Lower lobe of right lung (tissue), 2 donors: Measurements from ENCODE around the gene CT55. TPM values are rescaled to one million over a fixed set of nuclear protein-coding genes. Genes with fewer than 3 reads are reported as not detected.
"Not testable (repeated sequence)": the region's sequence is repeated elsewhere in the genome, so short reads cannot be mapped to it uniquely, and the experiment has no call there.

ENCODE experiments used
- ATAC-seq, 2 donors: fragments of 200-7000 bp; cut with Tn5 transposase; one replicate each; pipeline ENCODE4 v1.9.1; 2020 to 2022; ENCODE audit warnings: mild to moderate bottlenecking in 2 of 2, moderate library complexity in 2 of 2
- DNase-seq: peaks from one replicate; pipeline ENCODE4 v3.0.0-alpha.2; 2020
- H3K27ac ChIP-seq: fragments of 200-600 bp; one replicate; pipeline ENCODE4 v1.8.0; 2022
- H3K27me3 ChIP-seq: fragments of 200-600 bp; one replicate; pipeline ENCODE4 v1.8.0; 2022; ENCODE audit warnings: low read depth
- H3K36me3 ChIP-seq: fragments of 200-600 bp; one replicate; pipeline ENCODE4 v1.8.0; 2022; ENCODE audit warnings: mild to moderate bottlenecking
- H3K4me1 ChIP-seq: fragments of 200-600 bp; one replicate; pipeline ENCODE4 v1.8.0; 2022
- H3K4me3 ChIP-seq: fragments of 200-600 bp; one replicate; pipeline ENCODE4 v1.8.0; 2022; ENCODE audit warnings: mild to moderate bottlenecking
- H3K9me3 ChIP-seq: fragments of 200-600 bp; one replicate; pipeline ENCODE4 v1.8.0; 2022
- CTCF ChIP-seq: fragments of 200-600 bp; IDR thresholded peaks from one replicate; pipeline ENCODE4 v1.8.0; 2022; ENCODE audit warnings: antibody characterized with exemption, mild to moderate bottlenecking
- intact Hi-C: fragments of 100-400 bp; cut with DNase I; formaldehyde crosslinking; loops from one replicate; pipeline ENCODE4 v1.11.0; 2022
- total RNA-seq: library from RNA; stranded (reverse); fragmentation: NEBNext Ultra II Directional; extraction: Animal tissue kit (Norgen Biotek cat#: 25700); gene quantifications from one replicate; pipeline ENCODE4 v1.2.1, GENCODE V29; 2021
- donor health status: DM: no; HTN: yes; CAD: no; lungs with severe emphysema.

Gene CT55
- total RNA-seq, 1 donor from 2014 or later = not detected

- no peak for DNase-seq
- no peaks in the 10 kb centered on the region for H3K4me1 ChIP-seq
- intact Hi-C loops = no loop called here
- H3K9me3 ChIP-seq = no peaks in the 10 kb centered on the region
- H3K36me3 ChIP-seq = no peaks in the 10 kb centered on the region
- H3K27me3 ChIP-seq = no peaks in the 10 kb centered on the region
- H3K27ac ChIP-seq = no peak overlapping the region
- H3K4me3 ChIP-seq = no peak overlapping the region
- no peak for ATAC-seq
- TF ChIP-seq CTCF = no peak
These were observed 22.5 kb upstream of the CT55 start for GRCh38 chrX:135193740-135194139.

GRCh38 chrX:135191838-135192237 is 20.6 kb upstream of the CT55 start:
- Histone ChIP-seq H3K4me3 (no peak overlapping the region), H3K27me3 (no peaks in the 10 kb centered on the region), H3K9me3 (no peaks in the 10 kb centered on the region), H3K4me1 (no peaks in the 10 kb centered on the region), H3K27ac (no peak overlapping the region), H3K36me3 (no peaks in the 10 kb centered on the region)
- TF ChIP-seq CTCF = no peak
- ATAC-seq = no peak
- intact Hi-C loops = no loop called here
- no peak for DNase-seq

GRCh38 chrX:135185795-135186443 is 14.7 kb upstream of the CT55 start:
- DNase-seq = no peak
- peak; percentile 59 to 82 for ATAC-seq
- intact Hi-C loops = no loop called here
- Histone ChIP-seq H3K27me3 (no peaks in the 10 kb centered on the region), H3K4me1 (no peaks in the 10 kb centered on the region), H3K36me3 (no peaks in the 10 kb centered on the region), H3K9me3 (no peaks in the 10 kb centered on the region), H3K4me3 (no peak overlapping the region), H3K27ac (no peak overlapping the region)
- no peak for TF ChIP-seq CTCF

GRCh38 chrX:135178636-135179035 is 7.4 kb upstream of the CT55 start:
- no peak overlapping the region for H3K27ac ChIP-seq
- no peak for TF ChIP-seq CTCF
- H3K4me3 ChIP-seq = no peak overlapping the region
- H3K9me3 ChIP-seq = no peaks in the 10 kb centered on the region
- ATAC-seq = no peak
- no peaks in the 10 kb centered on the region for H3K4me1 ChIP-seq
- DNase-seq = no peak
- intact Hi-C loops = no loop called here
- H3K36me3 ChIP-seq = no peaks in the 10 kb centered on the region
- H3K27me3 ChIP-seq = no peaks in the 10 kb centered on the region

GRCh38 chrX:135170468-135170867 is 730 bp downstream of the CT55 start:
- intact Hi-C loops = no loop called here
- H3K9me3 ChIP-seq = no peaks in the 10 kb centered on the region
- no peak overlapping the region for H3K27ac ChIP-seq
- TF ChIP-seq CTCF = no peak
- H3K27me3 ChIP-seq = no peaks in the 10 kb centered on the region
- no peaks in the 10 kb centered on the region for H3K4me1 ChIP-seq
- no peak for ATAC-seq
- no peak for DNase-seq
- H3K36me3 ChIP-seq = no peaks in the 10 kb centered on the region
- H3K4me3 ChIP-seq = no peak overlapping the region

GRCh38 chrX:135169534-135169933 is 1.7 kb downstream of the CT55 start:
- H3K36me3 ChIP-seq, H3K27me3 ChIP-seq, H3K27ac ChIP-seq, H3K4me3 ChIP-seq, ATAC-seq, H3K4me1 ChIP-seq, intact Hi-C loops, H3K9me3 ChIP-seq, DNase-seq: not testable (repeated sequence)
